Measurements from ENCODE around the gene FBXO36.

- TF ChIP-seq CTCF (IDR thresholded peaks at IDR 0.05): no peak
- no peak for TF ChIP-seq POLR2A (IDR thresholded peaks at IDR 0.05)
These were observed 70.9 kb downstream of the FBXO36 start for GRCh38 chr2:229993236-229993635.

All from prostate gland (tissue), 2 donors.